Large intestine (tissue), 3 donors: ENCODE results near the gene CLOCK. TPM values are rescaled to one million over a fixed set of nuclear protein-coding genes. Genes with fewer than 3 reads are reported as not detected.

ENCODE experiments used
- DNase-seq, 2 donors: peaks; one replicate each; pipeline versions ENCODE4 v3.0.0 to v3.0.0-alpha.2; 2013
- H3K27ac ChIP-seq: one replicate; pipeline ENCODE4 v1.5.1; 2013; ENCODE audit warnings: low read length
- H3K27me3 ChIP-seq: 2 replicates; pipeline ENCODE4 v1.6.1; 2013; ENCODE audit warnings: low read length; ENCODE audit not compliant: control insufficient read depth, insufficient read depth
- H3K36me3 ChIP-seq: 2 replicates; pipeline ENCODE4 v1.6.1; 2013; ENCODE audit warnings: low read length; ENCODE audit not compliant: control insufficient read depth, insufficient read depth
- H3K4me1 ChIP-seq: one replicate; pipeline ENCODE4 v1.6.1; 2013; ENCODE audit warnings: low read length; ENCODE audit not compliant: control insufficient read depth, insufficient read depth
- H3K4me3 ChIP-seq: one replicate; pipeline ENCODE4 v1.5.1; 2013; ENCODE audit warnings: low read length
- H3K9me3 ChIP-seq: one replicate; pipeline ENCODE4 v1.6.1; 2013; ENCODE audit warnings: mild to moderate bottlenecking, low read depth, low read length, moderate library complexity; ENCODE audit not compliant: control insufficient read depth
- WGBS: methylation state at CpG from one replicate; pipeline ENCODE4 v1.1.5; 2013; ENCODE audit warnings: low lambda C conversion rate; ENCODE audit not compliant: insufficient coverage; 5-methylcytosine and 5-hydroxymethylcytosine counted together
- polyA plus RNA-seq: library from polyadenylated mRNA; unstranded; fragments of 120-200 nt; gene quantifications from one replicate; pipeline ENCODE4 v1.2.1, GENCODE V29; 2013

Gene CLOCK
- polyA plus RNA-seq, 1 donor = 16.5 TPM

DNA sequence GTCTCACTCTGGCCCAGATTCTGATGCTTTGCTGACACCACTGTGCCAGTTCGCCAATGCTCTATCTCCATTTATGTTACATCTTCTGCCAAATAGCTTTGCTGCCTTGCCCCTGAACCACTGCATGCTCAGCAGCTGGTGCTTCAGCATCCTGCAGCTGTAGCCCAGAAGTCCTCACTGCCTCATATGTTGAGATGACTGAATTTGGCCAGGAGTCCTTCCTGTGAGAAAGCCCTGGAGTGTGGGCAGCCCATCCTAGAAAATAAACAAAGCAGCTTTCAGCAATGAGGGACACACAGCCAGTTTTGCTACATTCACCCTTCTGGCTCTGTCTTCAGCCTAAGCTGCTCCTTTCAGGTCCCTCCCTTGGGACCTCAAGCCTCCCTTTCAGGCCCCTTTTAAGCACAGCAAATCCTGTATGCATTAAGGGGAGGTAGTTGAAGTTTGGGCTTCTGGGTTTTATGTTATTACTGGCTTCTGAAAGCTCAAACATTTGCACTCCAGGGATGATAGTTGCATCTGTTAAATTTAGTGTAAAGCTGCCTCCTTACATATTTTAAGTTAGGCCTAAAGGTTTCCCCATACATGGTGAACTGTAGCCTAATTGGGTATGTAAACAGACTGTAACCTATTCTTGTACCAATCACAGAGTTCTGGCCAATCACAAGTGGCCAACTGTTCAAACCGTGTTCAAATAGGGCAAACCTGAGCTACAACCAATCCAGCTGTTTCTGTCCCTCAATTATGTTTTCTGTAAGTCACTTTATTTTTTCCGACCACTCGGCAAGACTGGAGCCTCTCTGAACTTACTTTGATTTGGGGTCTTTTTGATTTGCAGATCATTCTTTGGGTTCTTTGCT lies 153.0 kb downstream of the CLOCK start:
- Histone ChIP-seq H3K9me3 (no peaks in the 10 kb centered on the region), H3K27ac (no peak overlapping the region)
- 100% methylated on average over 2 of the region's 4 CpGs for WGBS

DNA sequence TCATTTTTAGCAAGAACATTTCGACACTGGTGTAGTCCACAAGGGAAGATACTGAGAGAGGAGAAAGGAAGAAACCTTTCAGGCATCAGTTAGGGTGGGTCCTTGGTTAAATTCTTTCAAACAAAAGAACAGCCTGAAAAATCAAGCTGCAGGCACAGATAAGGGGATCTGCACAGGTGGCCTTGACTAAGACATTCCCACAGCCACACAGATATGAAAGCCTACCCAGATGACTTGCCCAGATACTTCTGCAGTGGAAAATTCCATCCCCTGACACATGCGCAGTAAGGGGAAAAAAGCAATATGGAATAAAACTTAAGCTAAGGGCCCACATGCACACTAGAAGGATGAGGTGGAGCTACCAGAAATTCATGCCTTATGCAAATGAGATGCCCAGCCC lies 159.9 kb downstream of the CLOCK start:
- Histone ChIP-seq H3K27ac (no peak overlapping the region), H3K4me3 (no peak overlapping the region), H3K27me3 (no peaks in the 10 kb centered on the region), H3K9me3 (no peaks in the 10 kb centered on the region), H3K4me1 (peaks cover 3% of the 10 kb centered on the region), H3K36me3 (no peaks in the 10 kb centered on the region)
- DNase-seq = no peak
- no CpG with 5 or more reads among the region's 2 CpGs for WGBS

More for the DNA sequence above, 153.0 kb downstream of the CLOCK start:
- Histone ChIP-seq H3K36me3 (no peaks in the 10 kb centered on the region), H3K4me1 (peaks cover 17% of the 10 kb centered on the region), H3K4me3 (no peak overlapping the region), H3K27me3 (no peaks in the 10 kb centered on the region)
- DNase-seq = no peak

GRCh38 chr4:55386073-55386472 lies 160.6 kb downstream of the CLOCK start:
- Histone ChIP-seq H3K36me3 (no peaks in the 10 kb centered on the region), H3K4me3 (no peak overlapping the region), H3K9me3 (no peaks in the 10 kb centered on the region), H3K27ac (no peak overlapping the region), H3K4me1 (peaks cover under 1% of the 10 kb centered on the region), H3K27me3 (no peaks in the 10 kb centered on the region)
- DNase-seq = no peak

DNA sequence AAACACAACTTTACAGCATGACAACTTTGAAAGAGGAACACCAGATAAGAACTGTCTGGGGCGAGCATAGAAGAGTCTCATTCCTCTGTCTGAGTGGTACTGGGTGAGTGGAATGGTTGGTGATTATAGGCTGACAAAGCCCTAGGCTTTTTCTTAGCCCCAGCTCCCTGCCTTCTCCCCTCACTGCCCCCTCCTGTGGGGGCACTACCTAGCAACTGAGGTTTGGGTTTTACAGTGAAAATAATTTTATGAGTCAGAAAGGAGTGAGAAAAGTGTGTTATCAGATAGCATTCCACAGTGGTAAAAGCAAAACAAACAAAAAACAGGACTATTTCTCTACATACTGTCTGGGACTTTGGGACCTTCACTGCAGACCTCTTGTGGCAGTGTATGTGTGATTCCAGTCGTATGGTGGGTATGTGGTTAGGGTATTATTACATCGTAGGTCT lies 161.5 kb downstream of the CLOCK start:
- Histone ChIP-seq H3K27ac (no peak overlapping the region), H3K4me1 (no peaks in the 10 kb centered on the region), H3K36me3 (no peaks in the 10 kb centered on the region), H3K4me3 (no peak overlapping the region), H3K9me3 (no peaks in the 10 kb centered on the region), H3K27me3 (no peaks in the 10 kb centered on the region)
- no CpG with 5 or more reads among the region's 3 CpGs for WGBS
- DNase-seq = no peak

DNA sequence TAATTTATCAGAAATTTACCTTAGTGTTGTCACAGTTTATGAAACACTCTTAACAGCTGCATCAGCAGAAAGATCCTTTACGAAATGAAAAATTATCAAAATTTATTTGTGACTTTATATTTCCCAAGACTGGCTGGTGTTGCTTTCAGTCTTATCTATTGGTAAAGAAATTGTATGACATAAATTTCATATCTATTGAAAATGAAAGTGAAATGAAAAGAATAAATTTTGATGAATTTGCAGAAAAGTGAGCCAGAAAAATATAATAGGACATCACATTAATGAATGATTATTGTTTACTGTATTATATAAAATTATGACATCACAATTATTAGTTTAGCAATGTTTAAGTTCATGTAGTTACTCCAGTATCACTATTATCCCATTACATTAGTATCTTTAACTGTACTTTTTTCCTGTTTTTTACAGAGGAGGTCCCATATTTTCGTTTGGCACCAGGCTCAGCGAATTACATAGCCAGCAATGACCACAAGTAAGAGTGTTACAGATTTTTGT lies 164.2 kb downstream of the CLOCK start:
- WGBS = 93% methylated on average over 3 of the region's 3 CpGs

GRCh38 chr4:55381502-55381901 lies 165.2 kb downstream of the CLOCK start:
- WGBS = no CpG with 5 or more reads among the region's 7 CpGs

More for the DNA sequence above, 164.2 kb downstream of the CLOCK start:
- Histone ChIP-seq H3K4me1 (no peaks in the 10 kb centered on the region), H3K4me3 (no peak overlapping the region), H3K36me3 (no peaks in the 10 kb centered on the region), H3K27ac (no peak overlapping the region), H3K27me3 (no peaks in the 10 kb centered on the region), H3K9me3 (no peaks in the 10 kb centered on the region)
- no peak for DNase-seq

DNA sequence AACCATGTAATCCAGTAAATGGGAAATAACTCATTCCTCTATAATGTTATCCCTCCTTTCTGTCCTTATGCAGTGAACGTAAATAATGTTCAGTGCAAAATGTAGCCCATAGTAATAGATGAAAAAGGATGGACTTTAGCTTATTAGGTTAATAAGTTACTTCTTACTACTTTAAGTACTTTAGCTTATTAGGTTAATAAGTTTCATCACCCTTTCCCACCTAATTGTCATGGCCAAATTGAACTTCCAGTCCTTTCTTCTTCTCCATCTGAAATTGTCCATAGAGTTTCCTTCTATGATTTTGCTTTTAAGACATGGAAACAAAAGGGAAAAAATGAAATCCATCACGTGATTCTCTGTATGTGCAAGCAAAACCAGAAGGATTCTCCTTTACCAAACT lies 166.1 kb downstream of the CLOCK start:
- no peaks in the 10 kb centered on the region for H3K27me3 ChIP-seq
- WGBS = no CpG with 5 or more reads among the region's 2 CpGs
- DNase-seq = peak in 1 of 2 donors; percentile 65

More at GRCh38 chr4:55381502-55381901, 165.2 kb downstream of the CLOCK start:
- no peak overlapping the region for H3K27ac ChIP-seq
- H3K36me3 ChIP-seq = no peaks in the 10 kb centered on the region
- H3K9me3 ChIP-seq = no peaks in the 10 kb centered on the region
- no peak for DNase-seq
- no peaks in the 10 kb centered on the region for H3K27me3 ChIP-seq
- no peaks in the 10 kb centered on the region for H3K4me1 ChIP-seq
- H3K4me3 ChIP-seq = no peak overlapping the region

DNA sequence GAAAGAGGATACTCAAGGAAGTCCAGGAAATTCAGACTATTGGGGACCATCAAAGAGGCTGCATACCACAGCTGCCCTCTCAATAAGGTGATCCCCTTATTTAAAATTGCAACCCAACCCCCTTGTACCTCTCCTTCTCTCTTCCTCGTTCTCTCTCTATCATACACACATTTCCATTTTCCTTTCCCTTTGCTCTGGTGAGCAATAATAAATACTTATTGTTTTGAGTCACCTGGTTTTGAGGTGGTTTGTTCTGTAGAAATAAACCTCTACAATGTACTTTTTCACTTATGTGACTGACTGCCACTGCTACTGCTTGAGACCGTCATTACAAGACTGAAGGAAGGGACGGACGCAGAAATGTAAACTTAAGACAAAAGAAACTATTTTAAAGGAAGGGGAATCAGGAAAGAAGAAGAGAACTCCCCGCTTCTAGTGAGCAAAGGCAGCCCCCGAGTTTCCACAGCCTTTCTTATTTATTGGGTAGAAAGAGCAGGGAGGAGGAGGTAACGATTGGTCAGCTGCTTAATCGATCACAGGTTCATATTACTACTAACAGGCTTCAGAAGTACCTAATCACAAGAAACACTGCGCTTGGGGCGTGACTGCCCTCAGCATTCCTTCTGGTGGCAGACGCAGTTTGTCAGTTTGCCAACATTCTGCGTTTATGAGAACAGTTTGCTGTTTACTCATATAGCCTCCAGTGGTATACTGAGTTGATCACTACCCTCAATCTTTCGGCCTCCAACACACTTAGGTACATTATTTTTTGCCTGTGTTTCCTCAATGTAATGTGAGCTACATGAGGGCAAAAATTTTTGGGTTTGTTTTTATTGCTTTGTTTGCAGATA lies 167.9 kb downstream of the CLOCK start:
- 78% methylated on average over 1 of the region's 13 CpGs for WGBS

More for the DNA sequence above, 166.1 kb downstream of the CLOCK start:
- Histone ChIP-seq H3K4me1 (no peaks in the 10 kb centered on the region), H3K36me3 (no peaks in the 10 kb centered on the region), H3K9me3 (no peaks in the 10 kb centered on the region), H3K27ac (no peak overlapping the region), H3K4me3 (no peak overlapping the region)

More for the DNA sequence above, 167.9 kb downstream of the CLOCK start:
- Histone ChIP-seq H3K27me3 (no peaks in the 10 kb centered on the region), H3K4me1 (no peaks in the 10 kb centered on the region), H3K27ac (no peak overlapping the region), H3K9me3 (no peaks in the 10 kb centered on the region), H3K36me3 (no peaks in the 10 kb centered on the region), H3K4me3 (no peak overlapping the region)
- DNase-seq = no peak
